LNCaP clone FGC (cell line): ENCODE measurements around the gene RASGRF1.

Experiments used
- DNase-seq: peaks from one replicate; pipeline ENCODE4 v3.0.0-alpha.2; 2011; ENCODE audit warnings: low read depth
- H3K4me3 ChIP-seq: 2 replicates; pipeline ENCODE4 v1.5.1; 2011; ENCODE audit warnings: mild to moderate bottlenecking, low read depth, low read length, control low read depth
- CTCF ChIP-seq: IDR thresholded peaks from 2 replicates; pipeline ENCODE4 v1.5.1; 2012; ENCODE audit warnings: mild to moderate bottlenecking; ENCODE audit not compliant: control insufficient read depth, insufficient read depth; ENCODE audit errors: extremely low read depth

The RASGRF1 gene

DNA sequence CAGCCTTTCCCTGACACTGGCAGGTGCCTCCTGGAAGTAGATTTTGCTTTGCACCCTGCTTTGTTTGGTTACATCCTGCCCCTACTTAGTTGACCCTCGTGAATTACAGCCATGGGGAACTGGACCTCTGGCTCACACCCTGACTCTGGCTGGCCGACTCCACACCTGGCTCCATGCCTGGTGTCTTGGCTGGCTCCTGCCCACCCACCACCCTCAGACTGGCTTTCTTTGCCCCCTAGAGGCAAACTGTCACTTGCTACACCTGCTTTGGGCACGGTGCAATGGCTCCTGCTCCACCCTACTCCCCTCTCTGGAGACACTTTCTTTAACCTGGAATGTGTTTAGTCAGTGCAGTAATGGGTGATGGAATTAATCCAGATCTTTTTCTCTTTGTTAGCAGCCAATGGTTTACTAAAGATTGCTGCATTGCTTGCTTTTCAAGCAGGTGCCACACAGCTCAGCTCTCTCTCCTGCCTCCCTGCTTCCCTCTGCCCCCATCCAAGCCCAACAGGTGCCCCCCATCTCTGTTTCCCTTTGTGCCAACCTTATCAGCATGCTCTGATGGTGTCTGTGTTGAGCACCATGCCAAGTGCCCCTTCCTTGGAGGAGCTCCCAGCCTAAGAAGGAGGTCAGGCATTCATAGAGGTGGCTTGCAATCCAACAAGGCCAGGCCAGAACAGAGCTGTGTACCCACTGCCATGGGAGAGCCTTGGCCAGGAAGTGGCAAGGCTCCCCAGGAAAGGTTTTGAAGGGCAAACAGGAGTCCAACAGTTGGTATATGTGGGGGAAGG, 38.4 kb downstream of the RASGRF1 start:
- TF ChIP-seq CTCF = no peak
- DNase-seq = no peak
- no peak overlapping the region for H3K4me3 ChIP-seq

DNA sequence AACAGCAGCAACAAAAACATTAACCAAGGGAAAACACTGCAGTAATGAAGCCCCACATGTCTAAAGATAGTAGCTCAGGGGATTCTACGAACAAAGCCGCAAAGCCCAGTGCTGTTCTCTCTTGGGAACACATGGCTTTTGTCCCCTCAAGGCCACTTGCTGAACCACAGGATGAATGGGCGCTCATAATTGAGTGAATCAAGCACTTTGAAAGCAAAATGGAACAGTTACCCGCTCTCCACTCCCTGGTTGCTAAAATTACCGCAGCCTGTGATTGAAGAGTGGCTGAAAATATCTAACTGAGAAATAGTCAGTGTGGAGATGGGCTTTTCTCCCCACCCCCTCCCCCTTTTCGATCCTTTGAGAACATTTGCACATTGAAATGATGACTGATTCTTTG, 39.6 kb downstream of the RASGRF1 start:
- no peak for TF ChIP-seq CTCF
- no peak for DNase-seq
- H3K4me3 ChIP-seq = no peak overlapping the region

DNA sequence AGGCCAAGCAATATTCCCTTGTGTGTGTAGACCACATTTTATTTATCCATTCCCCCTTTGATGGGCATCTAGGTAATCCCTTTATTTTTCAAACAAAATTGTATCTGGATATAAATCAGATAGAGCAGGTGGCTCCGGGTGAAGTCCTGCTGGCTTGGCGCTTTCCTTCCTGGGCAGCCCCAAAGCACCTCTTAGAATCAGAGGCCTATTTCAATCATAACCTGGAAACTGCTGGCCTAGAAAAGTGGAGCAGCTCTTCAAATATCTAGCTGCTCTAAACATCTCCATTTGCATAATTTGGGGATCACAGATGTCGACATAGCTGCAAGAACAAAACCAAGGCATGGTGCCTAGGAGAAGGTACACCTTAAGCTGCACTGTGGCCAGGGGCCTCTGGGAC, 40.2 kb downstream of the RASGRF1 start:
- DNase-seq = no peak
- H3K4me3 ChIP-seq = no peak overlapping the region
- no peak for TF ChIP-seq CTCF

GRCh38 chr15:79049416-79049815, 41.2 kb downstream of the RASGRF1 start:
- TF ChIP-seq CTCF = no peak
- DNase-seq = no peak
- H3K4me3 ChIP-seq = no peak overlapping the region

GRCh38 chr15:79047676-79048439, 42.7 kb downstream of the RASGRF1 start:
- no peak for TF ChIP-seq CTCF
- H3K4me3 ChIP-seq = no peak overlapping the region
- no peak for DNase-seq

DNA sequence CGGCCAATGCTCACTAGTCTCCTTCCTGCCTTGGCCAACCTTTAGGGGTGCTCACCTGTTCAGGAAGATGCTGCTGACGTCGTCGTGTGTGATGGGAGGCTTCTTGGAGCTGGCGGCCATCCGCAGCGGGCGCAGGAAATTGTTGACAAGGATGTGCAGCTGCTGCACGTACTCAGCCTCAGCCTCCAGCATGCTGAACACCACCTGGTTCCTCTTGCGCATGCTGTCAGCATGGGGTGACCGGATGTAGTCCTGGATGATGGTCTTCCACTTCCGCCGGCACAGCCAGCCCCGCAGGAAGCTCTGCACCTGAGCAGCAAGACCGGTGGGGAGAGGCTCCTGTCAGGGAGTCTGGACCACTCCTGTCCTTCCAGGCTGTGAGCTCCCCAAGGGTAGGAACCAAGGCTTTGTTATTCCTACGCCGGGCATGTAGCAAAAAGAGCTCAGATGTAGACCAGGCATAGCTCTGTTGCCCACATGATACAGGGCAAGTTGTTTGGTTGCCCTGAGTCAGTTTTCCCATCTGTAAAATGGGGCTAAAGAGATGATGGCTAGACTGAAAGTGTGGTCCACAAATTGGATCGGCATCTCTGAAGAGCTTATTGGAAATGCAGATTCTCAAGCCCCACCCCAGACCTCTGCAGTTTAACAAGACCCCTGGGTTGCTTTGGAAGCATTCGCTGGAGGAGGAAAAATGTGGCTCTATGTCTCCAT, 43.7 kb downstream of the RASGRF1 start:
- TF ChIP-seq CTCF = no peak
- no peak overlapping the region for H3K4me3 ChIP-seq
- no peak for DNase-seq
